Transverse colon (tissue), 4 donors: ENCODE measurements around the gene TRAPPC14. TPM values are rescaled to one million over a fixed set of nuclear protein-coding genes. Genes with fewer than 3 reads are reported as not detected.

Experiments
- DNase-seq: peaks from one replicate; pipeline ENCODE4 v3.0.0-alpha.2; 2019
- H3K27ac ChIP-seq, 4 donors: fragments of 200-600 bp; sonication (generic); 2 replicates each; pipeline ENCODE4 v1.5.1; 2016 to 2018; ENCODE audit warnings: inconsistent platforms in 4 of 4
- H3K27me3 ChIP-seq: fragments of 200-600 bp; sonication (generic); 2 replicates; pipeline ENCODE4 v1.5.1; 2017; ENCODE audit warnings: inconsistent platforms
- H3K36me3 ChIP-seq, 4 donors: fragments of 200-600 bp; sonication (generic); 2 replicates each; pipeline ENCODE4 v1.5.1; 2017 to 2019; ENCODE audit warnings: inconsistent platforms in 4 of 4
- H3K4me1 ChIP-seq, 4 donors: fragments of 200-600 bp; sonication (generic); 2 replicates each; pipeline ENCODE4 v1.5.1; 2017 to 2020; ENCODE audit warnings: inconsistent platforms in 4 of 4
- H3K4me3 ChIP-seq, 4 donors: fragments of 200-600 bp; sonication (generic); 1 replicate in 1 of 4; 2 replicates in 3 of 4; pipeline versions ENCODE4 v1.5.1 to v1.6.1; 2017 to 2019; ENCODE audit warnings: inconsistent platforms in 4 of 4
- H3K9me3 ChIP-seq, 2 donors: fragments of 200-600 bp; sonication (generic); 2 replicates each; pipeline ENCODE4 v1.5.1; 2017 to 2019; ENCODE audit warnings: inconsistent platforms in 2 of 2
- EP300 ChIP-seq: sonication (generic); formaldehyde crosslinking; IDR thresholded peaks from one replicate; pipeline ENCODE4 v1.6.1; 2017; ENCODE audit warnings: antibody characterized with exemption, low read depth
- POLR2A ChIP-seq: fragments of 450-650 bp; IDR thresholded peaks from one replicate; pipeline ENCODE4 v1.6.1; 2016; ENCODE audit warnings: antibody characterized with exemption, mild to moderate bottlenecking, moderate library complexity
- POLR2AphosphoS5 ChIP-seq, 3 donors: sonication (generic); formaldehyde crosslinking; IDR thresholded peaks; one replicate each; pipeline ENCODE4 v1.6.1; 2016; ENCODE audit warnings: antibody characterized with exemption in 3 of 3
- WGBS, 2 donors: methylation state at CpG; one replicate each; pipeline ENCODE4 v1.1.5; 2018; ENCODE audit warnings: low coverage in 1 of 2; 5-methylcytosine and 5-hydroxymethylcytosine counted together
- in situ Hi-C, 4 donors: fragments of 200-750 bp; cut with MboI; loops; one replicate each; pipeline versions ENCODE4 v1.15.0 to v1.15.1; 2017; ENCODE audit warnings: low sequenced_read_pairs in 3 of 4, low pct_ligation_motif_present in 1 of 4, low pct_unique_long_range_greater_than_20kb in 1 of 4
- intact Hi-C: fragments of 100-400 bp; cut with DNase I; formaldehyde crosslinking; loops from one replicate; pipeline ENCODE4 v1.15.1; 2023; ENCODE audit warnings: low total_unique reads
- total RNA-seq, 4 donors: library from RNA; depleted of rRNA; stranded (reverse); fragments of >200 nt; gene quantifications; one replicate each; pipeline ENCODE4 v1.1.0, GENCODE V29; 2016
- TF ChIP-seq, protein P1 (sequence below), 5 experiments: fragments of 200-600 bp in 3 of 5; fragments of 450-650 bp in 2 of 5; sonication (generic) in 3 of 5; IDR thresholded peaks; 1 replicate in 2 of 5; 2 replicates in 3 of 5; pipeline ENCODE4 v1.5.1; 2016 to 2017; ENCODE audit warnings: antibody characterized with exemption in 5 of 5, inconsistent platforms in 3 of 5, mild to moderate bottlenecking in 2 of 5, moderate library complexity in 1 of 5

Gene TRAPPC14
- total RNA-seq, 4 donors from 2014 or later, result 43.5 to 111 (median 51.2) TPM

GRCh38 chr7:100105534-100105933 lies 53.0 kb downstream of the TRAPPC14 start:
- Histone ChIP-seq H3K4me3 (no peak overlapping the region), H3K27ac (no peak overlapping the region), H3K27me3 (no peaks in the 10 kb centered on the region), H3K36me3 (peaks cover 0 to 29% (median 8%) of the 10 kb centered on the region in 4 donors), H3K9me3 (no peaks in the 10 kb centered on the region), H3K4me1 (peaks cover 4 to 11% (median 6%) of the 10 kb centered on the region in 4 donors)
- intact Hi-C loops, result no loop called here
- in situ Hi-C loops, result no loop called here
- no peak for TF ChIP-seq POLR2AphosphoS5 (IDR thresholded peaks at IDR 0.05)
- TF ChIP-seq, protein P1, sequence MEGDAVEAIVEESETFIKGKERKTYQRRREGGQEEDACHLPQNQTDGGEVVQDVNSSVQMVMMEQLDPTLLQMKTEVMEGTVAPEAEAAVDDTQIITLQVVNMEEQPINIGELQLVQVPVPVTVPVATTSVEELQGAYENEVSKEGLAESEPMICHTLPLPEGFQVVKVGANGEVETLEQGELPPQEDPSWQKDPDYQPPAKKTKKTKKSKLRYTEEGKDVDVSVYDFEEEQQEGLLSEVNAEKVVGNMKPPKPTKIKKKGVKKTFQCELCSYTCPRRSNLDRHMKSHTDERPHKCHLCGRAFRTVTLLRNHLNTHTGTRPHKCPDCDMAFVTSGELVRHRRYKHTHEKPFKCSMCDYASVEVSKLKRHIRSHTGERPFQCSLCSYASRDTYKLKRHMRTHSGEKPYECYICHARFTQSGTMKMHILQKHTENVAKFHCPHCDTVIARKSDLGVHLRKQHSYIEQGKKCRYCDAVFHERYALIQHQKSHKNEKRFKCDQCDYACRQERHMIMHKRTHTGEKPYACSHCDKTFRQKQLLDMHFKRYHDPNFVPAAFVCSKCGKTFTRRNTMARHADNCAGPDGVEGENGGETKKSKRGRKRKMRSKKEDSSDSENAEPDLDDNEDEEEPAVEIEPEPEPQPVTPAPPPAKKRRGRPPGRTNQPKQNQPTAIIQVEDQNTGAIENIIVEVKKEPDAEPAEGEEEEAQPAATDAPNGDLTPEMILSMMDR (IDR thresholded peaks at IDR 0.05), result no peak
- TF ChIP-seq POLR2A, result no peak
- TF ChIP-seq EP300, result no peak
- DNase-seq, result no peak
- 94% methylated on average over 4 of the region's 4 CpGs; no CpG with 5 or more reads in 1 of the 2 donors for WGBS, 2 donors

Other genes starting within 250 kb of the TRAPPC14 start
- gene TRIM4, start 239.2 kb downstream of the TRAPPC14 start, total RNA-seq, result 10 to 100 TPM; 20.9 to 43.3 (median 39.6) TPM
- gene GJC3, start 229.1 kb downstream of the TRAPPC14 start, total RNA-seq, result not detected
- gene AZGP1, start 182.7 kb downstream of the TRAPPC14 start, total RNA-seq, result 10 to 100 TPM in 1 of 4 donors, 1 to 10 TPM in 1, not detected in 2; 3.2 to 17.1 TPM
- 10 to 100 TPM; 63.1 to 97.5 (median 84.5) TPM for gene ZKSCAN1, start 143.1 kb downstream of the TRAPPC14 start, total RNA-seq
- gene ZSCAN21, start 108.9 kb downstream of the TRAPPC14 start, total RNA-seq, result 10 to 100 TPM in 2 of 4 donors, 1 to 10 TPM in 1, under 1 TPM in 1; 0.75 to 28.7 (median 10.0) TPM
- 10 to 100 TPM; 37.4 to 42.7 (median 41.0) TPM for gene ZNF3, start 77.0 kb downstream of the TRAPPC14 start, total RNA-seq
- 10 to 100 TPM; 18.3 to 61.3 (median 44.5) TPM for gene COPS6, start 69.8 kb downstream of the TRAPPC14 start, total RNA-seq
- 10 to 100 TPM; 30.3 to 72.6 (median 38.7) TPM for gene MCM7, start 57.3 kb downstream of the TRAPPC14 start, total RNA-seq
- gene AP4M1, start 57.1 kb downstream of the TRAPPC14 start, total RNA-seq, result 10 to 100 TPM; 16.5 to 86.0 (median 54.9) TPM
- 100 to 1,000 TPM in 1 of 4 donors, 10 to 100 TPM in 3; 18.0 to 581 (median 43.9) TPM for gene TAF6, start 39.4 kb downstream of the TRAPPC14 start, total RNA-seq
- gene CNPY4, start 39.1 kb downstream of the TRAPPC14 start, total RNA-seq, result 1 to 10 TPM; 4.9 to 9.4 (median 7.0) TPM
- gene MBLAC1, start 31.8 kb downstream of the TRAPPC14 start, total RNA-seq, result 1 to 10 TPM in 2 of 4 donors, not detected in 2; 4.4 to 5.6 TPM
- 100 to 1,000 TPM; 105 to 403 (median 256) TPM for gene LAMTOR4, start 9.8 kb downstream of the TRAPPC14 start, total RNA-seq
- gene GAL3ST4, start 9.9 kb upstream of the TRAPPC14 start, total RNA-seq, result 1 to 10 TPM in 3 of 4 donors, not detected in 1; 2.0 to 5.1 (median 3.8) TPM
- gene GPC2, start 18.7 kb upstream of the TRAPPC14 start, total RNA-seq, result 10 to 100 TPM in 2 of 4 donors, 1 to 10 TPM in 1, not detected in 1; 3.5 to 17.2 (median 12.5) TPM
- 1 to 10 TPM in 2 of 4 donors, under 1 TPM in 1, not detected in 1; 0.96 to 9.4 (median 2.2) TPM for gene STAG3, start 19.2 kb upstream of the TRAPPC14 start, total RNA-seq
- 1 to 10 TPM in 2 of 4 donors, not detected in 2; 2.2 to 4.3 TPM for gene PVRIG, start 61.2 kb upstream of the TRAPPC14 start, total RNA-seq
- not detected for gene SPDYE3, start 149.0 kb upstream of the TRAPPC14 start, total RNA-seq
- gene PILRB, start 199.4 kb upstream of the TRAPPC14 start, total RNA-seq, result 100 to 1,000 TPM in 2 of 4 donors, 10 to 100 TPM in 2; 80.0 to 239 (median 113) TPM
- 1 to 10 TPM in 2 of 4 donors, not detected in 2; 1.9 to 4.9 TPM for gene PILRA, start 214.8 kb upstream of the TRAPPC14 start, total RNA-seq